ENCODE results near the gene GAB1.

GAB1 gene

GRCh38 chr4:143389579-143390195 lies 53.0 kb downstream of the GAB1 start:
- DNase-seq (ENCODE audit: low spot score) = no peak

GRCh38 chr4:143390764-143391163 lies 54.1 kb downstream of the GAB1 start:
- DNase-seq (ENCODE audit: low spot score) = no peak

GRCh38 chr4:143391261-143391660 lies 54.6 kb downstream of the GAB1 start:
- no peak for DNase-seq (ENCODE audit: low spot score)

GRCh38 chr4:143391895-143392294 lies 55.2 kb downstream of the GAB1 start:
- DNase-seq (ENCODE audit: low spot score) = no peak

GRCh38 chr4:143393195-143393594 lies 56.5 kb downstream of the GAB1 start:
- DNase-seq (ENCODE audit: low spot score) = no peak

- DNase-seq (ENCODE audit: low spot score) = no peak
These were observed 58.2 kb downstream of the GAB1 start for GRCh38 chr4:143394739-143395453.

- no peak for DNase-seq (ENCODE audit: low spot score)
These were observed 60.0 kb downstream of the GAB1 start for GRCh38 chr4:143396695-143397094.

GRCh38 chr4:143397335-143397734 lies 60.7 kb downstream of the GAB1 start:
- DNase-seq (ENCODE audit: low spot score) = no peak

- DNase-seq (ENCODE audit: low spot score) = no peak
These were observed 61.2 kb downstream of the GAB1 start for GRCh38 chr4:143397887-143398286.

- DNase-seq (ENCODE audit: low spot score) = no peak
These were observed 62.7 kb downstream of the GAB1 start for GRCh38 chr4:143399113-143399949.

- no peak for DNase-seq (ENCODE audit: low spot score)
These were observed 63.4 kb downstream of the GAB1 start for GRCh38 chr4:143400082-143400481.

GRCh38 chr4:143402776-143403552 lies 66.3 kb downstream of the GAB1 start:
- DNase-seq (ENCODE audit: low spot score) = no peak

GRCh38 chr4:143403553-143403820 lies 66.8 kb downstream of the GAB1 start:
- no peak for DNase-seq (ENCODE audit: low spot score)

- no peak for DNase-seq (ENCODE audit: low spot score)
These were observed 67.9 kb downstream of the GAB1 start for GRCh38 chr4:143404555-143404954.

- DNase-seq (ENCODE audit: low spot score) = no peak
These were observed 68.5 kb downstream of the GAB1 start for GRCh38 chr4:143405075-143405730.

- DNase-seq (ENCODE audit: low spot score) = no peak
These were observed 69.8 kb downstream of the GAB1 start for GRCh38 chr4:143406523-143406922.

- no peak for DNase-seq (ENCODE audit: low spot score)
These were observed 70.8 kb downstream of the GAB1 start for GRCh38 chr4:143407474-143407873.

GRCh38 chr4:143407888-143408287 lies 71.2 kb downstream of the GAB1 start:
- no peak for DNase-seq (ENCODE audit: low spot score)

- no peak for DNase-seq (ENCODE audit: low spot score)
These were observed 73.3 kb downstream of the GAB1 start for GRCh38 chr4:143410015-143410414.

GRCh38 chr4:143411527-143412419 lies 75.1 kb downstream of the GAB1 start:
- no peak for DNase-seq (ENCODE audit: low spot score)

GRCh38 chr4:143412420-143412758 lies 75.7 kb downstream of the GAB1 start:
- no peak for DNase-seq (ENCODE audit: low spot score)
